ENCODE measurements around the gene PRAF2.

PRAF2 gene

DNA sequence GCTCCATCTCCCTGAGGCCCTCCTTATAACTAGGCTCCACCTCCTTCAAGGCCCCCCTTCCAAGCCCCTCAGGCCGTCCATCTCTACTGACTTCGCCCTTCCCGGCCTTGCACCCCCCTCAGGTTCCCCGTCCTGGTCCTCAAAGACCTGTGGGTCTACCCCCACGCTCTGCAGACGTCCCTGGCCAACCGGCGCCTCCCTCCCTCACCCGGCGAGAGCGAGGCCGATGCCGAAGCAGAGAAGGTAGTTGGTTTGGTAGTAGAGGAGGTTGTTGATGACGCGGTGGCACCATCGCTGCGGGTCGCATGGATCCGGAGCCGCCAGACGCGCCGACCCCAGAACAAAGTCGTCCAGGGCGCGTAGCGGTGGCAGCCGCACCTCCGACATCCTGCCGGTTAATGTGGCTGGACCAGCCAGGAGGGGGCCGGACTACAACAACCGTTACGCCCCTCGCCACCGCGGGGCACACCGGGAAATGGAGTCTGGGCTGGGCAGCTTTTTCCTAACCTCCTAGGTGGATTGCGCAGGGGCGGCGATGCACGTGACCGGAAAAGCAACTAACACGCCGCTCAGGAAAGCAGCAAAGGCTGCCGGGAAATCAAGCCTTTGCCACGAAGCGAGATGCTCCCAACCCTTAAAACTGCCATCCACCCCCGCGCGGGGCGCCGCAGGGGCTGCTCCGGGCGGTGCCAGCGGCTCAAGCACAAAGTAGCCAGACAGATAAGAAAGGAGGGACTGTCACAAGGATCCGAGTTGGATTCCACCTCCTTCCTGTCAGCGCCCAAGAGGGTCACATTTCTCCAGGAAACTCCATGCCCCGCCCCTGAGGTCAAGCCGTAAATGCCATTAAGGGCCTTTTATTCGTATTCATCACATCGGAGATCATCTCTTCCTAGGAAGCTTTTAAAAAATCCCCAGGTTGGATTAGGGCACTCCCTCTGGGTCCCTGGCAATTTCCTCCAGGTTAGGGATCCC, at the start of gene PRAF2:
Gene PRAF2, minus strand, starts transcription at position 402 of the 975 bp plus-strand sequence. Its CDS starts 15 bp downstream, at position 387.
- DNase-seq: peak; percentile 44 to 79 (median 67)

- DNase-seq: no peak
Observed at GRCh38 chrX:49122499-49122898, 48.7 kb upstream of the PRAF2 start.

DNA sequence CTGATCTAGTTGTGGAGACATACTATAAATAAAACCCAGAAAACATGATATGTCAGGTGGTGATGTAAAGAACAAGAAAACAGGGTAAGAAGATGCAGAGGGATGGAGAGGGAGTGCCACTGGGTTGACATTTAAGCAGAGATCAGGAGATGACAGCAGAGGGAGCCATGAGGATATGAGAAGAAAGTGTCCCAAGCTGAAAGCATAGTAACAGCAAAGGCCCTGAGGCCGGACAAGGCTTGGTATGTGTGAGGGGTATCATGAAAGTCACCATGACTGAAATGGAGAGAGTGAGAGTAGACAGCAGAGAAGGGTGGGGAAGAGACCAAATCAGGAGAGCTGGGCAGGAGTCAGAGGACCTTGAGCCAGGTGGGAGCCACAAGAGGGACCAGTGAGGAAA, 46.3 kb upstream of the PRAF2 start:
- no peak for DNase-seq

- no peak for DNase-seq
Observed at GRCh38 chrX:49117581-49117980, 43.8 kb upstream of the PRAF2 start.

- no peak for DNase-seq
Observed at GRCh38 chrX:49116716-49117115, 42.9 kb upstream of the PRAF2 start.

DNA sequence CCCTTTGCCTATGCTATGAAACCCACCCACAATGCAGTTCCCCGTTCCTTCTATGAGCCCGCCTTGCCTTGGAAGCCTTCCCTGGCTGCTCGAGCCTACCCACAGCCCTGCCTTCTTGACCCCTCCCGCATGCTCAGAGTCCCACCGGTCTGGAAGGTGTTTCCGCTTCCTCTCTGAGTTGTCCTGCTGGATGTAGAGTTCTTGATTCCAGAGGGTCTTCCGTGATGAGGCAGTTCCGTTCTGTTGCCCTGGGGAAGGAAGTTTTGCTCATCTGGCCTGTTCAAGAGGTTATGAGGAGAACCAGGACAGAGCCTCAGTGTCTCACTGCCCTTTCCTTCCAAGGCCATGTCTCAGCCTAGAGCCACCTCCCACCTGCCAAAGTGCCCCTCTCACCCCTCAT, 42.3 kb upstream of the PRAF2 start:
- no peak for DNase-seq

DNA sequence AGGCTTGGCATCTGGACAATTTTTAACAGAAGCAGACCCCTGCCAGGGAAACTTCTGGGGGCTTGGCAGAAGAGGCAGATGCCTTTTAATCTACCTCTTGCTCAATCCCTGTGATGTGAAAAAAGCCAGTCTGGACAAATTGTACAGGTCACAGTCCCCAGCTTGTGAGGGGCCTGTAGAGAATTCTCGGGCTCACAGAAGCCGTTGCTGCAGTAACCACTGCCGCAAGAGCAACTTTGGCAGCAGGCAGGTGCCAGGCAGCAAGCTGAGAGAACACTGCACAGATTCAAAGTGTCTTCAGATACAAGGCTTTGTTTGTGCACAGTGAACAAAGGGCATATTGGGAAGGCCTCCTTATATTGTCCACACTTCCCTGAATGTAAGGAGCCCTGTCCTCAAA, 38.0 kb upstream of the PRAF2 start:
- DNase-seq: no peak

GRCh38 chrX:49110417-49110816, 36.6 kb upstream of the PRAF2 start:
- no peak for DNase-seq

- DNase-seq: no peak
Observed at GRCh38 chrX:49108641-49109040, 34.8 kb upstream of the PRAF2 start.

DNA sequence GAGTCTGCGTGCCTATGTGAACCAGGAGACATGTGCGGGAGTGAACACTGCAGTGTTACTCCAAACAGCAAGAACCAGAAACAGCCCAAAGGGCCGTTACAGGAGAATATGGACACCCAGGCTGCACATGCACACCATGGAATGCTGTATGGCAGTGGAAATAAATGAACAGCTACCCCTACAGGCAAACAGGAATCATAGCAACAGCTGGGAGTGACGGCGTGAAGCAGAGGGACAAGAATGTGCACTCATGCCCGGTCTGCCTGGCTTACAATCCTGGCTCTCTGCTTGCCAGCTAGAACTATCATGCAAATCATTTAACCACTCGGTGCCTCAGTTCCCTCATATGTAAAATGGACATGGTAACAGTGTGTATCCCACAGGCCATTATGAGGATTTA, 33.1 kb upstream of the PRAF2 start:
- DNase-seq: no peak

- DNase-seq: no peak
Observed at GRCh38 chrX:49106296-49106695, 32.5 kb upstream of the PRAF2 start.

GRCh38 chrX:49103637-49104036, 29.8 kb upstream of the PRAF2 start:
- no peak for DNase-seq

GRCh38 chrX:49102190-49102589, 28.4 kb upstream of the PRAF2 start:
- DNase-seq: no peak

DNA sequence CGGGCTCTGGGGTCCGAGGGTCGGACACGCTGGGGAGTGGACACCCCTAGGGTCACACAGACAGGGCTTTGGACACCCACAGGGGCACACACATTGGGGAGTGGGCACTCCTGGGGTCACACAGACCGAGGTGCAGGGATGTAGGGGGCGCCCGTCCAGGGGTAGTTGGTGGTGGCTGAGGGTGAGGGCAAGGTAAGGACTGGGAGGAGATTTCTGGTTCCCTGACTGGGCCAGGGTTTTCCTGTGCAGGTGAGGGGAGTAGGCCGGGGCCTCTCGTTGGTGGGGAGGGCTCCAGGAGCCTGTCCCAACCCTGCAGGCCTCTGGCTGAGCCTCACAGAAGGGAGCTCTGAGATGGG, 27.8 kb upstream of the PRAF2 start:
- no peak for DNase-seq

DNA sequence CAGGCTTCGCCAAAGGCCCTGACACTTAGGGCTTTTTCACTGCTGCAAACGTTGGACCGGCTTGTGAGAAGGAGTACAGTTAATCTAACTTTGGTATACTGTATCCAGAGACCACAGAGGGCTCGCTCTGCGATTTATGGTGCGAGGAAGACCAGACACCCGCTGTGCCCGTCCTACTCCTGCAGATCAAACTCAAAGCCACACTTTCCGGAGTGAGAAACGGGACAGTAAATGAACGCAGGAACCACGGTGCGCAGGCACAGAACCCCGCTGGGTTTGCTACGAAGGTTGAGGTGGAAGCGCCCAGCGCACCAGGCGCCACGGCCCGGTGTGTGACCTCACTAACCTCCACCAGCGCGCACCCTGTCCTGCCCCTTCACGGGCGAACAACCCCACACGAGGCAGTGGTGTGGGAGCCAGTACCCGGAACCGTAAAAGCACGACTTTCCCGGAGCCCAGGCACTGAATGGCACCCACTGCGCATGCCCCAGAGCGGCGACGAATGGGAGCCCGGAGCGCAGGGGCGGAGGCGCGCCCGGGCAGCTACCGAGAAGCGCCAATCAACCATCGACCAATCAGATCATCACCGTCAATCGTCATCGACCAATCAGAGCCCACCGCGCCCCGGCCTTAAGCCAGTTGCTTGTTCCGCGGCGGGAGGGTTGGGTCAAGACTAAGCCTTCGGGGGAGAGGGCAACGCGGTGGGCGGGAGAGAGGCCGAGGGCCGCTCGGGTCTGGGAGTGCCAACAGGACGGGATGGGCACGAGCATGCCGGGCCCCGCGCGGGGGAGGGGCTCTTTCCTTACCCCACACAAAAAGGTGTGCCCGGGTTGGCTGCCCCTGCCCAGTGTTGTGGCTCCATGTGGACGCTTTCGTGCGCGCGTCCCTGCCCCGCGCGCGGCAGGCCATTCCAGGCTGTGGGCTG, 27.2 kb upstream of the PRAF2 start:
- DNase-seq: peak; percentile 67 to 76 (median 72)

- DNase-seq: no peak
Observed at GRCh38 chrX:49096419-49096818, 22.6 kb upstream of the PRAF2 start.

DNA sequence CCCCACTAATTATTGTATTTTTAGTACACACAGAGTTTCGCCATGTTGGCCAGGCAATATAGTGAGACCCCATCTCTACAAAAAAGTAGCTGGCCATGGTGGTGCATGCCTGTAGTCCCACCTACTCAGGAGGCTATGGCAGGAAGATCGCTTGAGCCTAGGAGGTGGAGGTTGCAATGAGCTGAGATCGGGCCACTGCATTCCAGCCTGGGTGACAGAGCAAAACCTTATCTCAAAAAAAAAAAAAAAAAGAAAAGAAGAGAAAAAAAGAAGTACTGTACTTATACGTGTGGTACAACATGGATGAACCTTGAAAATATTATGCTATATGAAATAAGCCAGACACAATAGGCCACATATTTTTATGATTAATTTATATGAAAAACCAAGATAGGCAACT, 15.8 kb upstream of the PRAF2 start:
- DNase-seq: no peak

GRCh38 chrX:49082271-49082871, 8.6 kb upstream of the PRAF2 start:
- no peak for DNase-seq

DNA sequence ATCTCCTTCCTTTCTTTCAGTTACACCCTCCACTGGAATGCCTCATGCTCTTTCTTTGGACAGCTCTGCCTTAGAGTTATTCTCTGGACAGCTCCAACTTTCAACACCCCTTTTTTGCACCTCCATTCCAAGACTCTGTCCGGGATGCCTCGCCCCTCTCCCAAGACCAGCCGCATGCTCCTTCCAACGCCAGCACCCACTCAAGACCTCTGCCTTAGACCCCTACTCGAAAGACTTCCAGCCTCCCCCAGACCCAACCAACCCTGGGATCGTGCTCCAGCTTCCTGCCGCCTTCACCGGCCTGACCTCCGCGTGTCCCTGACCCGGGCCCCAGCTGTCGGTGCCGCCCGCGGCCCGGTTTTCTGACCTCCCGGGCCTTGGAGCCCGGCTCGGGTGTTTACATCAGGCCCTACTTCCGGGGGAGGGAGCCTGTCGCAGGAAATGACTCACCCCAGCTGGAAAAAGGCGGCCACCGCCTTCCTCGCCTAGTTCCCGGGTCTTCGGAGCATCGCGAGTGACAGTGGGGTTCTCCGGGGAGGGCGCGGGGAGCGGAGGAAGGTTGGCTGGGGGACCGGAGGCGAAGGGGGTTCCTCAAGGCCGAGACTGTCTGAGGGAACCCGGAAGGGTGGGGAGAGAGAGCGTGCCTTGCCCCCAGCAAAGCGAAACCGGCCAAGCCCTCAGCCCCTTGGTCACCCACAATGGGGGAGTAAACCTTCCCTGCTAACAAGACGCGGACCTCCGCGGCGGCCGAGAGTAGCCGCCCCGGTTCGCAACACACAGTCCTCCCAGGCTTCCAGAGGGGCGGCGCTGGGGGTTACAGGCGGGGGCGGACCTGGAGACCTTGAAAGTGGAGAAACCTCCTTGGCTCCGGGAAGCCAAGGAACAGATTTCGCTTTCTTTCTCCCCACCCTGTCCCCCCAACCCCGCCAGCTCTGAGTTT, 6.0 kb upstream of the PRAF2 start, which contains the start of gene WDR45:
Gene WDR45, minus strand, starts transcription at position 399 of the 940 bp plus-strand sequence. CDS start 1,792 bp downstream, outside the sequence.
- DNase-seq: peak; percentile 28 to 54 (median 36)

- no peak for DNase-seq
Observed at GRCh38 chrX:49077941-49078340, 4.1 kb upstream of the PRAF2 start.

DNA sequence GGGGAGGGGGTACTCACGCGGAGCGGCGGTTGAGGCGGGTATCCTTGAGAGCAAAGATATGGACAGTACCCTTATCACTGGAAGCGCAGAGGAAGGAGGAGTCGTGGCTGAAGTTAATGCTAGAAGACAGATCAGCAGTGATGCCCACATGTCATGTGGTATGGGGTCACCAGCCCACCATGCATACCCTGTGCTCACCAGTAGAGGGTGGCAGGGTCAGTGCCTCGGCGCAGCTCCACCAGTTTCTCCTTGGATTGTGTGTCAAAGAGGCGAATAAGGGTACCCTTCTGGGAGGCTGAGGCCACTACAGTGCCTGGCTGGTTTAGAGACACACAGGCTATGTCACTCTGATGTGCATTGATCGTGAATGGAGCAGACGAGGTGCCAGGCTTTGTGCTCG, 1.5 kb upstream of the PRAF2 start:
- no peak for DNase-seq

DNA sequence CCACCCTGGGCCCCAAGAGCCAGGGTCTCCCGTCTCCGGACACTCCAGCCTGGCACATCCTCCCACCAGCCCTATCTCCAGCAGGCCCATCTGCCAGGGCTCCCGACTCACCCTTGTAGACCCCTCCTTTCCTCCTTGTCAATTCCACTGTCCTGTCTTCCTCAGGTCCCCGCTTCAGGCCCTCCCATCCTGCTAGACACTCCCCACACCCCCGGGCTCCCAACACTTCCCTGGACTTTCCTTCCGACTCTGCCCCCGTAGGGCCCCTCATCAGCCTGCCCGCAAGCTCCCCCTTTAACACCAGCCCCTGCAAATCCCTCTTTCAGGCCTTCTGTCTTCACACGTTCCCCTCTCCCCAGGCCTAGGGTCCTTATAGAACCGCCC, 1.1 kb downstream of the PRAF2 start:
- no peak for DNase-seq
